ENCODE results near the gene CHST3.

DNA sequence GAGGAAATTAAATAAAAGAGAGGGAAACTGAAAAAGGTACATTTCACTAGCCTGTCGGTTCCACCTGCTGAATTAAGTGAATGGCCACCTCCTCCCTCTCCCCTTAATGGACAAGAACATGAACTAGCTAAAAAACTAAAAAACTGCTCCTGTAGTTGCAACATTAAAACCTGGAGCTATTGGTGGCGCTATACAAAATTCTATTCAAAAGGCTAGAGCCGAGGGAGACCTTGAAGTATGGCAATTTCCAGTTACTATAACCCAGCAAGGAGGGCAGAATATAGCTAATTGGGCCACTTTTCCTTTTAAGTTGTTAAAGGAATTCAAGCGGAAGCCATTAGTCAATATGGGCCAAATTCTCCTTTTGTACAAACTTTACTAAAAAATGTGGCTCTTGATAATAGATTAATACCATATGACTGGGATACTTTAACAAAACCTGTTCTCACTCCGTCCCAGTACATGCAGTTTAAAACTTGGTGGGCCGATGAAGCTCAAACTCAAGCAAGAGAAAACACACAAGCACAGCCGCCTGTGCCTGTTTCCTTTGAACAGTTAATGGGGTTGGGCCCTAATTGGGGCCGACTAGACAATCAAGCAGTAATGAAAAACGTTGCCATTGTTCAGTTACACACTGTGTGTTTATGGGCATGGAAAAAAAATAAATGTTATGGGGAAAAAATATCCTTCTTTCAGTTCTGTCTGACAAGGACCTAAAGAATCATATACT is 6.5 kb upstream of the CHST3 start:
- TF ChIP-seq, protein P1, sequence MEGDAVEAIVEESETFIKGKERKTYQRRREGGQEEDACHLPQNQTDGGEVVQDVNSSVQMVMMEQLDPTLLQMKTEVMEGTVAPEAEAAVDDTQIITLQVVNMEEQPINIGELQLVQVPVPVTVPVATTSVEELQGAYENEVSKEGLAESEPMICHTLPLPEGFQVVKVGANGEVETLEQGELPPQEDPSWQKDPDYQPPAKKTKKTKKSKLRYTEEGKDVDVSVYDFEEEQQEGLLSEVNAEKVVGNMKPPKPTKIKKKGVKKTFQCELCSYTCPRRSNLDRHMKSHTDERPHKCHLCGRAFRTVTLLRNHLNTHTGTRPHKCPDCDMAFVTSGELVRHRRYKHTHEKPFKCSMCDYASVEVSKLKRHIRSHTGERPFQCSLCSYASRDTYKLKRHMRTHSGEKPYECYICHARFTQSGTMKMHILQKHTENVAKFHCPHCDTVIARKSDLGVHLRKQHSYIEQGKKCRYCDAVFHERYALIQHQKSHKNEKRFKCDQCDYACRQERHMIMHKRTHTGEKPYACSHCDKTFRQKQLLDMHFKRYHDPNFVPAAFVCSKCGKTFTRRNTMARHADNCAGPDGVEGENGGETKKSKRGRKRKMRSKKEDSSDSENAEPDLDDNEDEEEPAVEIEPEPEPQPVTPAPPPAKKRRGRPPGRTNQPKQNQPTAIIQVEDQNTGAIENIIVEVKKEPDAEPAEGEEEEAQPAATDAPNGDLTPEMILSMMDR (IDR thresholded peaks at IDR 0.05) = no peak
- TF ChIP-seq POLR2AphosphoS5 (IDR thresholded peaks at IDR 0.05) = no peak
